Renal pelvis (tissue), 12 donors: Measurements from ENCODE around the gene ULK4. TPM values are rescaled to one million over a fixed set of nuclear protein-coding genes. Genes with fewer than 3 reads are reported as not detected.
"Not testable (repeated sequence)": the region's sequence is repeated elsewhere in the genome, so short reads cannot be mapped to it uniquely, and the experiment has no call there.

Experiments used
- DNase-seq: peaks from one replicate; pipeline ENCODE4 v3.0.0-alpha.2; 2013
- long read RNA-seq, 16 experiments: transcript quantifications; one replicate each; lab custom pipeline, GENCODE V29; 2026
- polyA plus RNA-seq, 3 donors: library from polyadenylated mRNA; unstranded; fragments of 120-200 nt; gene quantifications; one replicate each; pipeline ENCODE4 v1.2.1, GENCODE V29; 2013; ENCODE audit not compliant: insufficient read length in 3 of 3

The ULK4 gene
- 1 to 10 TPM; 4.9 to 5.6 (median 4.9) TPM for polyA plus RNA-seq
- long read RNA-seq, donor 1, partial matches to known transcripts = 0 of 2 reads
- long read RNA-seq, donor 1, other reads (novel, unspliced or antisense) = 0 of 2 reads
- long read RNA-seq, donor 2 = 0 reads
- long read RNA-seq, donor 3, partial matches to known transcripts = 0 of 1 reads
- long read RNA-seq, donor 3, other reads (novel, unspliced or antisense) = 0 of 1 reads
- long read RNA-seq, donor 4 = 0 reads
- long read RNA-seq, donor 5 = 0 reads
- long read RNA-seq, donor 6 = 0 reads
- long read RNA-seq, donor 7, partial matches to known transcripts = 0 of 2 reads
- long read RNA-seq, donor 7, other reads (novel, unspliced or antisense) = 0 of 2 reads
- long read RNA-seq, donor 8 = 0 reads
- long read RNA-seq, donor 9, partial matches to known transcripts = 0 of 1 reads
- long read RNA-seq, donor 9, other reads (novel, unspliced or antisense) = 0 of 1 reads
- long read RNA-seq, donor 10 = 0 reads
- long read RNA-seq, donor 11, full-length matches to known transcripts = 1 of 6 reads
- long read RNA-seq, donor 11, partial matches to known transcripts = 5 of 6 reads
- long read RNA-seq, donor 11, other reads (novel, unspliced or antisense) = 0 of 6 reads
- long read RNA-seq, donor 12, full-length matches to known transcripts = 1 of 1 reads
- long read RNA-seq, donor 12, partial matches to known transcripts = 0 of 1 reads
- long read RNA-seq, donor 12, other reads (novel, unspliced or antisense) = 0 of 1 reads
- long read RNA-seq, donor 13, full-length matches to known transcripts = 2 of 2 reads
- long read RNA-seq, donor 13, partial matches to known transcripts = 0 of 2 reads
- long read RNA-seq, donor 13, other reads (novel, unspliced or antisense) = 0 of 2 reads
- long read RNA-seq, donor 14 = 0 reads
- long read RNA-seq, donor 15 = 0 reads
- long read RNA-seq, donor 16, partial matches to known transcripts = 0 of 1 reads
- long read RNA-seq, donor 16, other reads (novel, unspliced or antisense) = 0 of 1 reads

DNA sequence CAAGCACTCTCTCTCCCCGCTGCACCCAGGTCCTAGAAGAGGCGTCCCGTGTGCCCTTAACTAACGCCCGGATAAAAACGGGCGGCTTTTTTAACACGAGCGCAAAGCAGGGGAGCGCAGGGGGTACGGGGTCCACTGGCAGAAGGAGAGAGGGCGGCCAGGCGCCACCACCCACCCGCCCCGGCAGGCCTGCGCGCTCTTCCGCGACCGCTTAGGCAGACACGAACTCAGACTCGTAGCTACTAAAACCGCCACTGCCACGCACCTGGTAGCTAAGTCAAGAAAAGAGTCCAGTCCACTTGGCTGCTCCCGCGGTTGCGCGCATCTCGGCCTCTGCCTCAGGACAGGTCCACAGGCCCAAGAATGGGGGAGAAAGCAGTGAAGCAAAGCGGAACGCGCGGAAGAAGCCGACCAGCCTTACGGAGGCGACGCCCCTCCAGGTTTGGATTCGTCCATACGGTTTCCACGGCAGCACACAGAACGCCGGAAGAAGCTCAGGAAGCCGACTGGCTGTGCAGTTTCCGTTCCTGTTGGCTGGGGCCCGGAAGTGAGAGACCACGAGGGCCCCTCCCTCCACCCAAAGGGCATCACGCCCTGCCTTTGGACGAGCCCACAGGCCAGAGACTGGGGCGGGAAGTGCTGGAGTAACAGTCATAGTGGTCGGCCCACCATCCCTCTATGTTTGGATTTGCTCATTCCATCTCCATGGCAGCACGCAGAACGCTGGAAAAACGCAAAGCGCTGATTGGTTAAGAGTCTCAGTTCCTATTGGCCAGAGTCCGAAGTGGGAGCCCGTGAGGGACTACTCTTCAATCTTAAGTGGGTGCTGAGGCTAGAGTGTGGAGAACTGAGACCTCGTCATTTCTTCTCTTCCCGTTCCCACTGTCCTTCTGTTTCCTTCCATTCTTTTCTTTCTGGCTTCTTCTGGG is at the start of gene ULK4:
Gene ULK4, minus strand, starts transcription at position 353 of the 929 bp plus-strand sequence. CDS start 7,344 bp downstream, outside the sequence.
- DNase-seq = peak; percentile 99

DNA sequence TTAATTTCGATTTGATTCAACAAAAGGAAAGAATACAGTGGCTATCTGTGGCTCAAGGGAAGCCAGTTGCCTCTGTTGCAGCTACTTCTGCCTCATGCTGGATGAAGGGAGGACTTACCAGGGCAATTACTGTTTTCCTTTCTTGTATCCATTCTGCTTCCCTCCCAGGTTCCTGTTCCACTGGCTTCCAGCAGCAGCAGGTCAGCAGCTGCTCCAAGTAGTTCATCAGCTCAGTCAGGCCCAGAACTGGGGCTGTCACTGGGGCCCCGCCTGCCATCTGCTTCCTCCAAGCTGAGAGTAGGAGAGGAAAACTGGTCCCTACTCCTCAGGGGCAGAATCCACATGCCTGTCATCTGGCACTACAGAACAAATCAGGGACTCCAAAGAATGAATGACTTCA is 48.6 kb upstream of the ULK4 start:
- no peak for DNase-seq

DNA sequence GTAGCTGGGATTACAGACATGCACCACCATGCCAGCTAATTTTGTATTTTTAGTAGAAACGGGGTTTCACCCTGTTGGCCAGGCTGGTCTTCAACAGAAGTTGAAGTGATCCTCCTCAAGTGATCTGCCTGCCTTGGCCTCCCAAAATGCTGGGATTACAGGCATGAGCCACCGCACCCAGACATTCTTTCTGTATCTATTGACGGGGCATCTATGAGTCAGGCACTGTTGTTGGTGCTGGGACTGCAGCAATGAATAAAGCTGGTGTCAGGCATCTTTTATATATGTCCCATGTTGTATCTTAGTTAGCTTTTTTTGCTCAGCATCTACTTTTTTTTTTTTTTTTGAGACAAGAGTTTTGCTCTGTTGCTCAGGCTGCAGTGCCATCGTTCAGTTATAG is 47.6 kb upstream of the ULK4 start:
- DNase-seq = no peak

DNA sequence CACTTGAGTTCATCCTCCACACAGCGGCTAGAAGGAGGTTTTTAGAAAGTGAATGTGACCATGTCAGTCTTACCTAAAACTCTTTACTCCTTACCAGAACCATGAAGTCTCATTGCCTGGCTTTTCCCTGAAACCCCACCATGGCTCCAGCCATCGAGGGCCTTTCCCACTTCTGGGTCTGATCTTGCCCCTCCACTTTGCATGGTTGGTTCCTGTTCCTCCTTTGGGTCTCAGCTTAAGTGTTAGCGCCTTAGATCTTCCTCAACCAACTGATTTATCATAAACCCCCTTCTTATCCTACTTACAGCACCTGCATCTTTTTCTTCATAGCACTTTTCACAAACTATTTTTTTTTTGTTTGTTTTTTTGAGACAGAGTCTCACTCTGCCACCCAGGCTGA is 45.9 kb upstream of the ULK4 start:
- DNase-seq = no peak

DNA sequence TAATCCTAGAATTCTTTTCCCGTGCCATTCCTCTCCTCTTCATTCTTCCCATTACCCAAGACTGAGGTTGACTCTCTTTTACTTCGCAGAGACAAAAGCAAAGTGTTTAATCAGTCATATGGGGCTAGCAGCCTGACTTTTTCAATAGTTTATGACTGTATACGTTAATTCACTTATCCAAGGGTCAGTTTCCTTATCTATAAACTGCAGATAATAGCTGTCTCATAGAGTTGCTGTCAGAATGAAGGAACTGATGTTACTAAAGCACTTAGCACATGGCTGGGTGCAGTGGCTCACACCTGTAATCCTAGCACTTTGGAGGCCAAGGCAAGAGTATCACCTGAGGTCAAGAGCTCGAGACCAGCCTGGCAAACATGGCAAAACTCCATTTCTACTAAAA is 43.5 kb upstream of the ULK4 start:
- no peak for DNase-seq

DNA sequence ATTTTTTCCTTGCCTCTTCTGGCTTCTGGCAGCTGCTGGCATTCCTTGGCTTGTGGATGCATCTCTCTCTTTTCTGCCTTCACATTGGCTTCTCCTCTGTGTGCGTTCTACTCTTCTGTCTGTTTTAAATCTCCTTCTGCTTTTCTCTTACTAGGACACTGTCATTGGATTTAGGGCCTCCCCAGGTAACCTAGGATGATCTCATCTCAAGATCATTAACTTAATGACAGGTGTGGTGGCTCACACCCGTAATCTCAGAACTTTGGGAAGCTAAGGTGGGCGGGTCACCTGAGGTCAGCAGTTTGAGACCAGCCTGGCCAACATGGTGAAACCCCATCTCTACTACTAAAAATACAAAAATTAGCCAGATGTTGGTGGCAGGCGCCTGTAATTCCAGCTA is 40.9 kb upstream of the ULK4 start:
- DNase-seq = no peak

DNA sequence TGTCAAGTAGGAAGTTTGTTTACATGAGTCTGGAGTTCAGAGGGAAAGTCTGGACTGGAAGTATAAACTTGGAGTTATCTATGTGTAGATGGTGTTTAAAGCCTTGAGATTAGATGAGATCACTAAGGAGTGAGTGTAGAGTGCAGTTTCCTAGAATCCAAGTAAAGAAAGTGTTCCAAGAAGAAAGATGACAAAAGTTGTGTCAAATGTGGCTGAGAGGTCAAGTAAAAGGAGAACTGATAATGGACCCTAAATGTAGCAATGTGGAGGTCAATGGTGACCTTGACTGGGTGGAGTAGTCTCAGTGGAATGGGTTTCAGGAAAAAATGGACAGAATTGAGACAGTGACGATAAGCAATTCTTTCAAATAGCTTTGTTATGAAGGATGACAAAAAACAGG is 39.9 kb upstream of the ULK4 start:
- DNase-seq = no peak

DNA sequence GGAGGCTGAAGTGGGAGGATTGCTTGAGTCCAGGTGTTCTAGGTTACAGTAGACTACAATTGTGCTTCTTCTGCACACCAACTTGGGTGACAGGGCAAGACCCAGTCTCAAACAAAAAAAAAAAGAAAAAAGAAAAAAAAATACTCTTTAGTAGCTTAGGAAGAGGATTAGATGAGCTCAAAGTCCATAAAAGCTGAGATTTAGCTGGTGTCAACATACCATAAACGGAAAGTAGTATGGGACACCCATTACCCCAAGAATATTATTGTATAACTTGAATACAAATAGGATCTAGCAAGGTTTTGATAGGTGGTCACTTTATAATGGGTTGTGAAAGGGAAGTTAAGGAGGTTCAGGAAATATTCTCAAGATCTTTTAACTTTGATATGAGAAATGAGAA is 38.0 kb upstream of the ULK4 start:
- no peak for DNase-seq

DNA sequence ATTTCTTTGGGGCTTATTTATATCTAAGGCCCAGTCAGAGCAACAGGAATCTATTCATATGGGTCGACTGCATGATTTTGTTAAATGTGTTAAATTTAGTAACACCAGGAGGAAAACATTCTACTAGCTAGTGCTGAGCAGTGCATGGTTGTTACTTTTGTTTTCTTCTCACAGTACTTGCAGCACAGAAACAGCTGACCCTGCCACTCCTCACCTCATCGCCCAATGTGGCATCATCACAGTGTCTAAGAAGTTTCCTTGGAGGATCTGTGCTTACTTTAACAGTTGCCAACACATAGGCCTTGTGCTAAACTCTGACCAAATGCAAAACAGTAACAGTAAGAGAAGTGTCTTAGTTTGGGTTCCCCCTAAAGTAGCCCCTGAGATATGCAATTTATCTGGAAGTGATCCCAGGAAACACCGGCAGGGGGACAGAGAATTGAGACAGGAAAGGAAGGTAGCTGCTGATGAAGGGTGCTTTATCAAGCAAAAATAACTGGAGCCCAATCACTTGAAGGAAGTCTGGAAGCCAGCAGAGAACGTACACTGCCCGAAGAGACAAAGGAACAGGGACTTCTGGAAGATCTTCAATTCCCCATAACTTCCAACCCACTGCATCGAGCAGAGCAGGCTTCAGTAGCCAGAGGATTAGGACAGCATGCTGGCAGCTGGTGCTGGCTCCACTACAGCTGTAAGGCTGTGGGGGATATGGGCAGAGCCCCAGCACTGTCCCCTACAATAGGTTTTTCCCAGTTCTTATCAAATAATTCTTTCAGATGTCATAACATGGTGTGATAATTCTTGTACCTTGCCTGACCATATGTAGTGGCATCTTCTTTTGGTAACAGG is 36.0 kb upstream of the ULK4 start:
- DNase-seq = no peak

DNA sequence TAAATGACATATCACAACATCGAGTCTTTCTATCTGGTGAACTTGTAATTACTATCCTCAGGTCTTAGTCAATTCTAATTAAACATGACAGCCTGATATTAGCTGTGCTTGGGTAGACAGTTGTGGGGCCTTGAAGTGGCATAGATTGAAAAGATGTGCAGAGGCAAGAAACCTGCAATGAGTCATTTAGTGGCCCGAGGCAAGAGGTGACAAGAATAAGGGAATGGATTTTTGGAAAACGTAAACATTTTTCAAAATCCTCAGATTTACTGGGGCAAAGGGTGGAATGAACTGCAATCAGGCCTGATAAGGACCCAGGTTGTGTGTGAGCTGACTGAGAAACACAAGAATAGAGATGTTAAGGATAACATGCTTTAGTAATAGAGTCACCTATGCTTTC is 29.5 kb upstream of the ULK4 start:
- no peak for DNase-seq

DNA sequence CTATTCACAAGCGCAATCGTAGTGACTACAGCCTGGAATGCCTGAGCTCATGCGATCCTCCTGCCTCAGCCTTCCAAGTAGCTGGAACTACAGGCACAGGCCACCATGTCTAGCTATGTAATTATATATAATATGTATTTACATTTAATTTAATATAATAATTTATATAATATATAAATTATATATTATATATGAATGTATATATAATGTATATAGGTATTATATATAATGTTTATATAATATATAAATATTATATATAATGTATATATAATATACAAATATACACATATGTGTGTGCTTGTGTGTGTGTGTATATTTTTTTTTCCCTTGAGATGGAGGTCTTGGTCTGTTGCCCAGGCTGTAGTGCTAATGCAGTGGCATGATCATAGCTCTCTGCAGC is 27.6 kb upstream of the ULK4 start:
- DNase-seq = no peak

DNA sequence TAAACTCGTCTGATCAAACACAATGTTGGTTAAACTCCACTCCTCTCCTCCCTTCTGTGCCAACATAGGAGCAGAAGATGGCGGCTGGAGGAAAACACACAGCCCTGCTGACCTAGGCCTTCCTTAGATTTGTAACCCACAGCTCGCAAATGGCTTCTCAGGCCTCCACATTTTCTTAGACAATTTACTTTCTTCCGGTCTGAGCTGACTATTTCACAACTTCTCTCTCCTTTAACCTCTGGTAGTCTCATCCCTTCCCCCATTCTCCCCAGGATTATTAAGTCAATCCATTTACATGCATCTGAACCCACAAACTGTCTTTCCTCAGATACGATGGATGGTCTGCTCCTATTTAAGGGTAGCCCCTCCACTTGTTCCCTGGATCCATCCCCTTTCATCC is 25.7 kb upstream of the ULK4 start:
- no peak for DNase-seq

DNA sequence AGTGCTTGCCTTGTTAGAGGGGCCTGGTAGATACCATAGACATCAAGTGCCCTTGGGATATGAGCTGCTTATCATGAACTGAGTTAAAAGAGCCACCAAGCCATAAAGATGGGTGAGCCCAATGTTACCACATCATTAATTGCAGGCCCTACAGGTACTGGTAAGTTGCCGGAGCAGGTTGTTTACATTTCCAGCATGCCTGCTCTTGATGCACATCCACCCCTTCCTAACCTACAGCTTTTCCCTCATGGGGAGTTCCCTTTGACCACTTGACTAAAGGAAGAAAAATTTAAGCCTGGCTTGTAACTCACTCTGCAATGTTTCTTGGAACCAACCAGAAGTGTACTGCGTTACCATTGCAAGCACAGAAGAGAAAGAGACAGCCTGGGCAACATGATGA is 24.7 kb upstream of the ULK4 start:
- DNase-seq = no peak

DNA sequence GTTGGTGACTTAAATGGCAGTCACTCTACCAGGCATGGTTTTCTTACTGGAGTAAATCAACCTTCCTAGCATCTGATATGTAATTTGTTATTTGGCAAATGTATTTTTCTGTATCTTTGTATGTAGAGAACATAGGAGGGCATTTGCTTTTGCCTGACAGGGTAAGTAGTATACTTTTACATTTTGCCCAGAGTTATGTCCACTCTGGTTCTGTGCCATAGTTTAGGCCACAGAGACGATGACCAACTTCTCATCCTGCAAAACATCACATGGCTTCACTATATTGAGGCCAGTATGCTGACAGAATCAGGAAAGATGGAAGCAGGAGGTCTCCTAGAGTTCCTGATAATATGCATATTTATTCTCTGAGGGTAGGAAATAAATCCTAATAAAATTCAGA is 23.1 kb upstream of the ULK4 start:
- DNase-seq = no peak

DNA sequence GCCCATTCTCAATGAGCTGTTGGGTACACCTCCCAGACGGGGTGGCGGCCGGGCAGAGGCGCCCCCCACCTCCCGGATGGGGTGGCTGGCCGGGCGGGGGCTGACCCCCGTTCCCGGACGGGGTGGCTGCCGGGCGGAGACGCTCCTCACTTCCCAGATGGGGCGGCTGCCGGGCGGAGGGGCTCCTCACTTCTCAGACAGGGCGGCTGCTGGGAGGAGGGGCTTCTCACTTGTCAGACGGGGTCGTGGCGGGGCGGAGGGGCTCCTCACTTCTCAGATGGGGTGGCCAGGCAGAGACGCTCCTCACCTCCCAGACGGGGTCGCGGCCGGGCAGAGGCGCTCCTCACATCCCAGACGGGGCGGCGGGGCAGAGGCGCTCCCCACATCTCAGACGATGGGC is 21.2 kb upstream of the ULK4 start:
- not testable (repeated sequence) for DNase-seq

DNA sequence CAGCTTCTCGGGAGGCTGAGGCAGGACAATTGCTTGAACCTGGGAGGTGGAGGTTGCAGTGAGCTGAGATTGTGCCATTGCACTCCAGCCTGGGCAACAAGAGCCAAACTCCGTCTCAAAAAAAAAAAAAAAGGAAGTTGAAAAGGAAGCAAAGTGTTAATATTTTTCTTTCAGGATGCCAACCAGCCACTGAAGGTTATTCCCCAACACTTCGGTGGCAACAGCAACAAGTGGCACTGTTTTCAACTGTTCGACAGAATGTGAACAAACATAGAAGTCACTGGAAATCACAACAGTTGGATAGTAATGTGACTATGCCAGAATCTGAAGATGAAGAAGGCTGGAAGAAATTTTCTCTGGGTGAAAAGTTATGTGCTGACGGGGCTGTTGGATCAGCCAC is 15.5 kb upstream of the ULK4 start:
- not testable (repeated sequence) for DNase-seq

DNA sequence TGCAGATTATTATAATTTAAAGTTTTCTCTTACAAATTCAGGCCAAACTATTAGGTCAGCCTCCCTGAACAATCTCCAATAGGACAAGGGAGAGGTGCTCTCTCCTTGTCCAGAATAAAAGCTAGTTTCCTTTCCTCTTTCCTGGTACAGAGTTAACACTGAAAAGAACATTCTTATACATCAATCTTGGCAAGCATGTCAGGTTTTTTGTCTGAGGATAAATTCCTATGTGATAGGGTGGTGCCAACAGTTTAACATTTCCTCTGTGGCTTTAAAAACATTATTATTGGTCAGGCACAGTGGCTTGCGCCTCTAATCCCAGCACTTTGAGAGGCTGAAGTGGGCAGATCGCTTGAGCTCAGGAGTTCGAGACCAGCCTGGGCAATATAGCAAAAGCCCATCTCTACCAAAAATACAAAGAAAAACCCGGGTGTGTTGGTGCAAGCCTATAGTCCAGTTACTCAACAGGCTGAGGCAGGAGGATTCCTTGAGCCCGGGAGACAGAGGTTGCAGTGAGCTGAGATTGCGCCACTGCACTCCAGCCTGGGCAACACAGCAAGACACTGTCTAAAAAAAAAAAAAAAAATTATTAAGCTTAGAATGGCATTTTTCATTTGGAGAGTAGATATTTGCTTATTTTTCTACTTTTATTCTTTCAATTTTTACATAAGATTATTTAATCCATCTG is 13.7 kb upstream of the ULK4 start:
- no peak for DNase-seq

DNA sequence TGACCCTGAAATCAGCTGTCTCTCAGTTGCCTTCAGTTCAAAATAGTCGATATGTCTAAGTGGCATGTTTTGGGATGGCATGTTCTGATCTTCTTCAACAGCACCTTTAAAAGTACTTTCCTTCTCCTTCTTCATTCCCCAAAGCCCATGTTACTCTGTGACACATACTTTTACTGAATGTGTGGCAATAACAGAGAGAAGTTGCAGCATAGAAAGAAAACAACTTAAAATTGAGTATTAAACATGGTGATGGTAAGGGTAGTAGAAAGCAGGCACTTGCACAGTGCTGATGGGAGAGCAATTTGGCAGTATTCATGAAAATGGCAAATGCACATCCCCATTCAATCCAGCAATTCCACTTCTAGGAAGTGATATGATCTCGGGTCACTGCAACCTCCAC is 12.3 kb upstream of the ULK4 start:
- no peak for DNase-seq

DNA sequence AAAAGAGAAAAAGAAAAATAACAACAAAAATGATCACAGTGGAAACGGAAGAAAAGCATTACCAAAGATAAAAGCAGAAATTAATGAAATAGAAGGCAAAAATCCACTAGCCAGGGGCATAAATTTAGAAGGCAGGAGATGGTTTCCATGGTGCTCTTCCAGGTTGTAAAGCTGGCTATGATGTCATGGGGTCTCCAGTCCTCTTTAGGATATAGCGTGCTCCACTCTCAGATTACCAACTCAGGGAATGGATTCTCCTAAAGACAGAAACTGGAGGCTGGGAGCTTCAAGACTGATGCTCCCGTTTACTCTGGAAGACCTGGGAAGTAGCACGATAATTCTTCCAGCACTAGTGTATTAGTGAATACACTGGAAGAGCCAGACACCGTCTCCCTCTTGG is 10.9 kb upstream of the ULK4 start:
- DNase-seq = no peak

DNA sequence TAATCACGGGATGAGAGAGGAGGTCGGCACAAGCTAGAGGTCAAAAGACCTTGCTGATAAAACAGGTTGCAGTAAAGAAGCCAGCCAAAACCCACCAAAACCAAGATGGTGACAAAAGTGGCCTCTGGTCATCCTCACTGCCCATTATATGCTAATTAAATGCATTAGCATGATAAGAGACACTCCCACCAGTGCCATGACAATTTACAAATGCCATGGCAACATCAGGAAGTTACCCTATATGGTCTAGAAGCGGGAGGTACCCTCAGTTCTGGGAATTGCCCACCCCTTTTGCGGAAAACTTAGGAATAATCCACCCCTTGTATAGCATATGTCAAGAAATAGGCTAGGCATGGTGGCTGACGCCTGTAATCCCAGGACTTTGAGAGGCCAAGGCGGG is 4.3 kb upstream of the ULK4 start:
- no peak for DNase-seq
